ENCODE measurements around the gene LYST.
"Not testable (repeated sequence)": the region's sequence is repeated elsewhere in the genome, so short reads cannot be mapped to it uniquely, and the experiment has no call there.

The LYST gene

DNA sequence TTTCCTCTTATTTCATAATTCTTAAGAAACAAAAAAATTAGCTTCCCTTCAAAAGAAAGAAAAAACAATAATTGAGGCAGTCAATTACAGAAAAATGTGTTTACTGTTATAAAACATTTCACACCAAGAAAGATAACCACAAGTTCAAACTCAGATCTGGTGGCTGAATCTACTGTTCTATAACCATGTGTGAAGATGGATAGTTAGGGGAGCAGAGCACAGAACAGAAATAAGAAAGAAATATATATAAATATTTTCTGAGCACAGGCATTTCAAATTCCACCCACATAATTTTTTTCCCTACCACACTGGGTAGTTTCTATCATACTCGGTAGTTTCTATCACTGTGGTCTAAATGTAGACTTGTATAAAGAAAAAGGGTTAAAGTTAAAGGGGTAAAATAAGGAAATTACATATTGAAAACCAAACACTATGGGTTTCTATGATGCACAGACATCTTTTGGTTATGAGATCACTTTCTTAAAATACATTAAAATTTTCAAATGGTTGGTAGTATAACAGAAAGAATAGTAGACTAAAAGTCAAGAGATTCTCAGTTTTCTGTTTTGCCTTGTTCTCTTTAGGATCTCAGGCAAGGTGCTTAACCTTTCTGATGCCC, 10.8 kb downstream of the LYST start:
- no peak for DNase-seq (ENCODE audit: low read depth)

DNA sequence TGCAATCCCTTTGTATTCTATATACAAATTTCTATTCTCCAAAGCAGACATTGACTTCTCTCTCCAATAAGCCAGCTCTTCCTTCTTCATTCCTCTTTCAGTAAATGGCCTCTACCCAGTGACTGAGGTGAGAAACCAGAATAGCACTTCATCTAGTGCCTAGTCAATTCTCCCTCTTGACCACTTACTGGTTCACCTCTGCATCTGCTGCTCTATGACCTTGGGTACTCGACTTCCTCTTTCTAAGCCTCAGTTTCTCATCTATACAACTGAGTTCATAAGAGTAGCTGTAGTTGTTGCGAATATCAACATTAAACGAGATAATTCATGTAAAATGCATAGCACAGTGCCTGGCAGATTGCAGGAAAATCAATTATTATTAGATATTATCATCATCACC, 12.4 kb downstream of the LYST start:
- no peak for DNase-seq (ENCODE audit: low read depth)

- DNase-seq (ENCODE audit: low read depth): no peak
Observed at GRCh38 chr1:235853653-235854052, 13.1 kb downstream of the LYST start.

- DNase-seq (ENCODE audit: low read depth): no peak
Observed at GRCh38 chr1:235852887-235853286, 13.8 kb downstream of the LYST start.

DNA sequence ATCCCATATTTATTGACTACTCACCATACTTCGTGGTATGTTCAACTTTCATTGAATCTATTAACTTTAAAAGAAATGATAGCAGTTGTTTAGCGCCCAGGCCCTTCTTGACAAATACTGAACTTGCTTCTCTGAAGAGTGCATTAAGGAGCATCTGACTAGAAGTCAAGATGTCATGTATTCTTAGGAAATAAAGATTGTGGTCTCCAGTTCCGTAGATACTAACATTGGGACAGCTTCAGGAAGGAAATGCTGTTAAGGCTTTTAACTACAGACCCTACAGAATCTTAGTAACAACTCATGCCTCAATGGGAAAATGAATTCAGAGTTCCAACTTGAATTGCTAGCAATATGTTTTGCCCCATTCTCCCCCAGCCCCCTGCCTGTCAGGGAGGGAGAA, 14.8 kb downstream of the LYST start:
- DNase-seq (ENCODE audit: low read depth): no peak

DNA sequence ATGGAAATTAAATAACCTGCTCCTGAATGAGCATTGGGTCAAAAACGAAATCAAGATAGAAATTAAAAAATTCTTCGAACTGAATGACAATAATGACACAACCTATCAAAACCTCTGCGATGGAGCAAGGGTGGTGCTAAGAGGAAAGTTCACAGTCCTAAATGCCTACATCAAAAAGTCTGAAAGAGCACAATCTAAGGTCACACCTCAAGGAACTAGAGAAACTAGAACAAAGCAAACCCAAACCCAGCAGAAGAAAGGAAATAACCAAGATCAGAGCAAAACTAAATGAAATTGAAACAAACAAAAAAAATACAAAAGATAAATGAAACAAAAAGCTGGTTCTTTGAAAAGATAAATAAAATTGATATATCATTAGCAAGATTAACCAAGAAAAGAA, 18.5 kb downstream of the LYST start:
- DNase-seq (ENCODE audit: low read depth): not testable (repeated sequence)

DNA sequence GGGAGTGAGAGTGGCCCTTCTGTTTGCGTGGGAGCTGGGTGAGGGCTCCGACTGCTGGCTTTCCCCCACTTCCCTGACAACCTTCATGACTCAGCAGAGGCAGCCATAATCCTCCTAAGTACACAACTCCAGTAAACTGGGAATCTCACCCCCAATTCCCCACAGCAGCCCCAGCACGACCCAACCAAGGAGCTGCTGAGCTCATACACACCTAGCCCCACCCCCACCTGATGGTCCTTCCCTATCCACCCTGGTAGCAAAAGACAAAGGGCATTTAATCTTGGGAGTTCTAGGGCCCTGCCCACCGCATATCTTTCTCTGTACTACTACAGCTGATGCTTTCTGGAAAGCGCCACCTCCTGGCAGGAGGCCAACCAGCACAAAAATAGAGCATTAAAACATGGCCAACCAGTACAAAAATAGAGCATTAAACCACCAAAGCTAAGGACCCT, 21.0 kb downstream of the LYST start:
- DNase-seq (ENCODE audit: low read depth): not testable (repeated sequence)

GRCh38 chr1:235844776-235845175, 21.9 kb downstream of the LYST start:
- no peak for DNase-seq (ENCODE audit: low read depth)

GRCh38 chr1:235843461-235843961, 23.2 kb downstream of the LYST start:
- DNase-seq (ENCODE audit: low read depth): peak; percentile 65

DNA sequence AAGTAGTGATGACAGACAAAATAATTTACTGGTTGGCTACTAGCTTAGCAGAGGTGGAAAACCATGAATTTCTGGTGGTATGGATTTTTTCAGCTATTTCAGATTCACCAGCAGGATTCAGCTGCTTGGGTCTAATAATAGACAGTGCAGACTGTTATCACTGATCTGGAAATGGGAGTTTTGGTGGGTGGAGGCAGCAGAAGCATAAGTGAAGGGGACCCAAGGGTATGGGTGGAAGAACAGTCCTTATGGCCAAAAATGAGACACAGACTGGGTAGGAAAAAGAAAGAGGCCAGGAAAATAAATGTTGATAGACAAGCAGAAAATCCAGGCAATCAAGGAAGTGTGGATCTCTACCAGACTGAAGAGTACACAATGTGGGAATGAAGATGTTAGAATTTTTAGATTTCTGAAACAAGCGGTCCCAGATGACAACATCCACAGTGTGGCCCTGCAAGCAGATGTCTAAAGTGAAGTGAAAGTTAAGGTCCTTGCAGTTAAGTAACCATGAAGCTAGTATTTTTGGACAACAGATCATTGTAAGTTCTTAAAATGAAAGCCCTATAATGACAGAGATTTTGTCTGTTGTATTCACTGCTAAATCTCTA, 24.7 kb downstream of the LYST start:
- no peak for DNase-seq (ENCODE audit: low read depth)

- DNase-seq (ENCODE audit: low read depth): no peak
Observed at GRCh38 chr1:235838021-235838420, 28.7 kb downstream of the LYST start.

DNA sequence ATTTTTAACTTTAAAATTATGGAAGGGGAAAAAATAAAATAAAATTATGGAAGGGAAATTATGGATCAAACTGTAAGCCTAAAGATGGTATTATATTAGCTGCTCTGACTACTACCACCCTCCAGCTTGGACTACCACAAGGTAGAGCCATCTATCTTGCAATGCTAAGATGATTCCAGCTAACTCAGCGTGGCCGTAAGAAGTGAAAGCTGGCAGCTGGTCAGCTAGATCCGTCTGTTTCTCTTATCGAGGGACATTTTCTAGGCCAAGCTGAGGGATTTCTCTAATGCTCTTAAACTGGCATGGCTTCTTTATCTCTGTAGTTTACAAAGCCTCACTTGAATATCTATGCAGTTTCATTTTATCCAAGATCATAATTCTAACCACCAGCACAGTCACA, 31.5 kb downstream of the LYST start:
- peak; percentile 63 for DNase-seq (ENCODE audit: low read depth)

DNA sequence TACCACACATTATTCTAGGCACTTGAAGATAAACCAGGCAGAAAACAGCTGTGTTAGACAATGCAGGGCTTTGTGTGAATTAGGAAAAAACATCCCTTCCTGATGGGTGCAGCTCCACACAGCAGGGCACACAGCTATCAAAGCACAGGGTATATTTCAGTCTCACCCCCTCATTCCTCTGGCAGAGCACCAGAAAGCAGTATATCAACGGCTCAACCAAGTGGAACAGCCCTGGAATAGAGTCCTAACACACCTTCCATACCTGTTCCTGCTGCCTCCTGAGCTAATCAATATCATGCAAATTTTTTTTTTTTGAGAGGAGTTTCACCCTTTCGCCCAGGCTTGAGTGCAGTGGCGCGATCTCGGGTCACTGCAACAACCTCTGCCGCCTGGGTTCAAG, 32.1 kb downstream of the LYST start:
- no peak for DNase-seq (ENCODE audit: low read depth)

DNA sequence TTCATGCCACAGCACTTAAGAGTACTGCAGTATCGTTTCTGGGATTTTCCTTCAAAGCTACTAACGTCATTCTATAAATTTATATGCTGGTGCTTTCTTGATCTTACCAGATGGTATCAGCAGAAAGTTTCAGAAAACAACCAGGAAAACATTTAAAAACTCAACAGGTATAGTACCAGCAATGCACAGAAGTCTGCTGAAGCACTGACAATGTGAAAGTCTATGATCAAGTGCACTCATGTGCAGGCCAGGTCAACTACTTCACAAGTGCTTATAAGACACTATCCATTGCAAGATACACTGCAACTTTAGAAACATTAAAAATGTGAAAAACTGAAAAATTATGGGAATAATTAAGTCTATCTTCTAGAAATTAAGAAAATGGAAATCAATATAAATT, 34.7 kb downstream of the LYST start:
- no peak for DNase-seq (ENCODE audit: low read depth)

DNA sequence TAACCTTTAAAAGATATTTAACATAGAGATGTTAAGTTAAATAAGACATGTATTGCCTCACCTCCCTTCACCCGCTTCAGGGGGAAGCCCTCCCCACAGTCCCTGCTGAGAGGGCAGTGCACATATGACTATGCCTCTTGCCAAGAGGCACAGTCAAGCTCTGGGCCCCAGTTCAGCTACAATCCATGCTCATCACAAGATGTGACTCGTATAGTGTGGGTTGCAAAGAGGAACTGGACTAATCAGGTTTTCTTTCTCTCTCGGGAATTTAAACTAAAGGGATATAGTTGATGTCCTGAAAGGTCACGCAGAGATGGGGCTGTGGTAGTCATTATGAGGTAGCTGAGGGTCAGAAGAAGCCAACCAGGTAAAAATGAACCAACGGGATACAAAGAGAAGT, 35.6 kb downstream of the LYST start:
- peak; percentile 32 for DNase-seq (ENCODE audit: low read depth)

GRCh38 chr1:235826102-235826854, 40.4 kb downstream of the LYST start:
- no peak for DNase-seq (ENCODE audit: low read depth)

GRCh38 chr1:235825229-235825628, 41.5 kb downstream of the LYST start:
- DNase-seq (ENCODE audit: low read depth): no peak

DNA sequence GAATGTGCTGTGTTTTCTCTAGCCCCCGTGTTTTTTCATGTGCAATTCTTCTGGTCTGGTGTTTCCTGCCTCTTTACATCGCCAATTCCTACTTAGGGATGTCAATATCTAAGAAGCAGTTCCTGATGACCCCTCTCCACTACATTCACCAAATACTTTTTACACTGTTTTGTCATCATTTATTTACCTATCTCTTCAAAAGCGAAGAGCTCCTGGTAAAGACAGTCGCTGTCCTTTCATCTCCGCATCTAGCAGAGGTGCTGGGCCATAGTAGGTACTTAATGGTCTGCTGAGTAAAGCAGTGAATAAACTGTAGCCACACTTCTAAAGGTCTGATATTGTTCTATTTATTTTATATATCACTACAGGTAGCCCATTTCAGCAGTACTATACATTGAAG, 43.0 kb downstream of the LYST start:
- no peak for DNase-seq (ENCODE audit: low read depth)

DNA sequence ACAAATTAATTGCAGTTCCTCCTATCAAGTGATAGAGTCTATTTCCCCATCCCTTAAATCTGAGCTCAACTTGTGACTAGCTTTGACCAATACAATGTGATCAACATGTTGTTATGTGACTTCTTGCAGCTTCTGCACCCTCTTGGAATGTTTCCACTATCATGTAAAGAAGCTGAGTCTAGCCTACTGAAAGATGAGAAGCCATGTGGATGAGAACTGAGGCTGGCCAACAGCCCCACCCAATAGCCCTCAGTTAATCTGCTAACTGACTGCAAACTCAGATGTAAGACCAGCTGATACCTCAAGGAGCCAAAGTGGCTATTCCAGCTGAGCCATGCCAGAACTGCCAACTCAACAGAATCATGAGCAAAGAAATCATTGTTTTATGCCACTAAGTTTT, 44.0 kb downstream of the LYST start:
- no peak for DNase-seq (ENCODE audit: low read depth)

DNA sequence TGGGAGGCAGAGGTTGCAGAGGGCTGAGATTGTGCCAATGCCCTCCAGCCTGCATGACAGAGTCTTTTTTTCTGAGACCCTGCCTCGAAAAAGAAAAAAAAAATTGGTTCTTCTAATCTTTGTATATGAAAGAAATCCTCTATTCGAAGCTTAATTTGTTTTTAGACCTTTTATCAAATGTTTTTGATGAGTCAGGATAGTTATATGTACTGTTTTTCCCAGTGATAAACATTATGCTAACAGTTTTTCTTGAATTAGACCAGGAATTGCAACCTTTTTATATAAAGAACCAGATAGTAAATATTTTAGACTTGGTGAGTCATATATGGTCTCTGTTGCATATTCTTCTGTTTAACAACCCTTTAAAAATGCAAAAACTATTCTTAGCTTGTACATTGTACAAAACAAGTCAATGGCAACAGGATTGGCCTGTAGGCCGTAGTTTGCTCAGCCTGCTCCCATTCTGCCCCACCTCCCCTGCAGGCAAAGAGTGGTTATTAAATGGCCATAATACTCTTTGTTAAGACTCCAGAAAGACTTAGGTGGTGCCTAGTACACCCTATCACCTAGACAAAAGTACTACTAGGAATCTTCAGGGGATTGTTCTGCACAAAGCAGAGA, 45.2 kb downstream of the LYST start:
- DNase-seq (ENCODE audit: low read depth): peak; percentile 81

GRCh38 chr1:235820061-235820460, 46.6 kb downstream of the LYST start:
- DNase-seq (ENCODE audit: low read depth): no peak

GRCh38 chr1:235818632-235819136, 48.0 kb downstream of the LYST start:
- DNase-seq (ENCODE audit: low read depth): peak; percentile 80

Data from amniotic epithelial cell (primary cell).